Measurements from ENCODE around the gene NTNG1. TPM values are rescaled to one million over a fixed set of nuclear protein-coding genes. Genes with fewer than 3 reads are reported as not detected.

Gene NTNG1
- total RNA-seq, 1 experiment from 2014 or later, result not detected

- no TSS peak for BruUV-seq (replicated peaks)
- Mint-ChIP-seq H3K27ac (ENCODE audit: low read depth, unreplicated experiment) (no peak overlapping the region), H3K4me1 (ENCODE audit: insufficient read depth, unreplicated experiment) (no peaks in the 10 kb centered on the region), H3K27me3 (ENCODE audit: insufficient read depth, unreplicated experiment) (no peaks in the 10 kb centered on the region), H3K9me3 (ENCODE audit: unreplicated experiment) (no peaks in the 10 kb centered on the region), H3K4me3 (ENCODE audit: unreplicated experiment) (no peak overlapping the region), H3K36me3 (ENCODE audit: insufficient read depth, unreplicated experiment) (no peaks in the 10 kb centered on the region)
- ChIA-PET POLR2A (interaction anchor here (0.6 kb wide), 1 partner anchor 11 kb away, joined by 3 read pairs; no protein-coding TSS in a partner anchor), CTCF (interaction anchor here (1.0 to 1.6 kb wide), 3 partner anchors 9 to 21 kb away, joined by 4 to 5 read pairs (median 4); no protein-coding TSS in a partner anchor)
- DNase-seq (ENCODE audit: unreplicated experiment), result no peak
- no peak for TF ChIP-seq CTCF (IDR thresholded peaks at IDR 0.05; ENCODE audit: unreplicated experiment)
- intact Hi-C loops (cut with micrococcal nuclease), result no loop called here
Observed at GRCh38 chr1:107467286-107467685, 326.4 kb downstream of the NTNG1 start.

- intact Hi-C loops (cut with micrococcal nuclease), result no loop called here
- no peaks in the 10 kb centered on the region for H3K36me3 Mint-ChIP-seq (ENCODE audit: insufficient read depth, unreplicated experiment)
- POLR2A ChIA-PET, result no interaction called here
- H3K9me3 Mint-ChIP-seq (ENCODE audit: unreplicated experiment), result no peaks in the 10 kb centered on the region
- no peaks in the 10 kb centered on the region for H3K27me3 Mint-ChIP-seq (ENCODE audit: insufficient read depth, unreplicated experiment)
- H3K27ac Mint-ChIP-seq (ENCODE audit: low read depth, unreplicated experiment), result no peak overlapping the region
- no peak for TF ChIP-seq CTCF (IDR thresholded peaks at IDR 0.05; ENCODE audit: unreplicated experiment)
- CTCF ChIA-PET, result interaction anchor here (1.6 to 1.8 kb wide), 2 partner anchors 9 to 10 kb away, joined by 4 to 8 read pairs; no protein-coding TSS in a partner anchor
- H3K4me1 Mint-ChIP-seq (ENCODE audit: insufficient read depth, unreplicated experiment), result no peaks in the 10 kb centered on the region
- no peak overlapping the region for H3K4me3 Mint-ChIP-seq (ENCODE audit: unreplicated experiment)
- DNase-seq (ENCODE audit: unreplicated experiment), result no peak
- BruUV-seq (replicated peaks), result no TSS peak
Observed at GRCh38 chr1:107467811-107468210, 327.0 kb downstream of the NTNG1 start.

GRCh38 chr1:107473065-107473464 is 332.2 kb downstream of the NTNG1 start:
- no TSS peak for BruUV-seq (replicated peaks)
- Mint-ChIP-seq H3K9me3 (ENCODE audit: unreplicated experiment) (peaks cover 8% of the 10 kb centered on the region), H3K27ac (ENCODE audit: low read depth, unreplicated experiment) (no peak overlapping the region), H3K36me3 (ENCODE audit: insufficient read depth, unreplicated experiment) (no peaks in the 10 kb centered on the region), H3K4me3 (ENCODE audit: unreplicated experiment) (no peak overlapping the region), H3K4me1 (ENCODE audit: insufficient read depth, unreplicated experiment) (peaks cover 13% of the 10 kb centered on the region), H3K27me3 (ENCODE audit: insufficient read depth, unreplicated experiment) (no peaks in the 10 kb centered on the region)
- DNase-seq (ENCODE audit: unreplicated experiment), result no peak
- ChIA-PET POLR2A (interaction anchor here (0.7 to 4.3 kb wide), 4 partner anchors 13 to 251 kb away, joined by 3 to 59 read pairs (median 4); no protein-coding TSS in a partner anchor), CTCF (interaction anchor here (0.7 to 4.3 kb wide), 4 partner anchors 20 to 148 kb away, joined by 3 to 27 read pairs (median 4); no protein-coding TSS in a partner anchor)
- no peak for TF ChIP-seq CTCF (IDR thresholded peaks at IDR 0.05; ENCODE audit: unreplicated experiment)
- intact Hi-C loops (cut with micrococcal nuclease), result no loop called here

GRCh38 chr1:107474877-107475612 is 334.2 kb downstream of the NTNG1 start:
- DNase-seq (ENCODE audit: unreplicated experiment), result no peak
- H3K27ac Mint-ChIP-seq (ENCODE audit: low read depth, unreplicated experiment), result peak overlapping the region; percentile 53
- BruUV-seq (replicated peaks), result no TSS peak
- POLR2A ChIA-PET, result interaction anchor here (0.5 to 4.3 kb wide), 9 partner anchors 11 to 211 kb away, joined by 3 to 59 read pairs (median 3); no protein-coding TSS in a partner anchor
- CTCF ChIA-PET, result interaction anchor here (0.6 to 4.3 kb wide), 10 partner anchors 10 to 274 kb away, joined by 3 to 27 read pairs (median 4); no protein-coding TSS in a partner anchor
- intact Hi-C loops (cut with micrococcal nuclease), result no loop called here
- no peaks in the 10 kb centered on the region for H3K27me3 Mint-ChIP-seq (ENCODE audit: insufficient read depth, unreplicated experiment)
- H3K4me3 Mint-ChIP-seq (ENCODE audit: unreplicated experiment), result no peak overlapping the region
- no peak for TF ChIP-seq CTCF (IDR thresholded peaks at IDR 0.05; ENCODE audit: unreplicated experiment)
- H3K4me1 Mint-ChIP-seq (ENCODE audit: insufficient read depth, unreplicated experiment), result peaks cover 13% of the 10 kb centered on the region
- H3K9me3 Mint-ChIP-seq (ENCODE audit: unreplicated experiment), result peaks cover 8% of the 10 kb centered on the region
- no peaks in the 10 kb centered on the region for H3K36me3 Mint-ChIP-seq (ENCODE audit: insufficient read depth, unreplicated experiment)
